HG03565 (cell line): Measurements from ENCODE around the gene TTC19.
"Not testable (repeated sequence)": the region's sequence is repeated elsewhere in the genome, so short reads cannot be mapped to it uniquely, and the experiment has no call there.

ENCODE experiments used
- ATAC-seq: cut with Tn5 transposase; IDR thresholded peaks from one replicate; pipeline ENCODE4 v1.9.1; 2021; ENCODE audit warnings: mild to moderate bottlenecking, moderate library complexity; ENCODE audit not compliant: unreplicated experiment

TTC19 gene

DNA sequence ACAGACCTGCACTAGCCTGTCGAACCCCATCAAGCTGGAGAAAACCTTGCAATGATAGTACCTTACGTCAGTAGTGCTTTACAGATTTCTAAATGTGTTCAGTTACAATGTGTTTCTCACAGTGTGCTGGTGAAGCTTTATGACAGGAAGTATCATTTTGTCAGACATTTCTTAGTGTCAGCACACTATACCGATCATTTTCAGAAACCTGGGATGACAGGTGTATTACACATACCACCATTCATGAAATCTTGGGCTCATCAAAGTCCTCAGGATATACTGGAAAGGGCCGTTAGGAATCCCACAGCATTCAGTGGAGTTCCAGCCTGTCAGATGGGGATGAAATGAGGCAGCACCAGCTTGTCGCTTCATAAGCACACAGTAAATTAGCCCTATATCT, 27.3 kb downstream of the TTC19 start:
- ATAC-seq: no peak

DNA sequence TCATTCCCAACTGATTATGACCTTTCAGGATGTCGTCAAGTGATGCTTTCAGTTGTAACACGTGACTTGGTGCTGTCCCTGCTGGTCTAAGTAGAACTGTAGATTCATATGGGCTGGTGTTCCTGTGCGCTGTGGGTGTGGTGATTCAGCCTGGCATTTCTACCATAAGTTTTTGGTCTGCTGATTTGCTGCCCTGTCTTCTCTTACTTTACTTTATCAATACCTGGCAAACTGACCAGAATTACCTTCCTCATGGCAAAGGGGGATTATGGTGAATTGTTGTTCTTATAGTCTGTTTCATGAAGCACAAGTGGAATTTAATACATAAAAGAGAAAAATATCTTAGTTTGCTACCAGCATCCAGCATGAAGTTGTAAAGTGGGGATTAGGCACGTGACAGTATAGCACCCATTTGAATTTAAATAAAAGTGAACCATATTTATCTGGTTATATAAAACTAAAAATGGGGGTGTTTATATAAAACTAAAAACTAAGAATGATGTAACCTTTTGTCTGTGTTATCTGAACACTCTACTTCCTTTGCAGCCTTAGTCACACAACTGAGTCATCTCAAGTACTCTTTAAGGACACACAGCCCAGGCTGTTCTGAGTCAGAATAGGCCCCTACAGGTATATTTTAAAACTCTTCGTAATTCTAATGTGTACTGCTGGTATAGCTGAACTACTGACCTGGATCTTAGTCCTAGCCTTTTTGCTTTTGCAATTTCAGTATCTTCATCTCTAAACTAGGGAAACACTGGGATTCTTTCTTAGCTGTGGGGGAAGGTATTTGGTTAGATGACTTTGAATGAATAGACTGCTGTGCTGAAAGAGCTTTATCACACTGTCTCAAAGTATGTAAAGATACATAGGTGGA, 28.3 kb downstream of the TTC19 start:
- ATAC-seq: peak; percentile 92

DNA sequence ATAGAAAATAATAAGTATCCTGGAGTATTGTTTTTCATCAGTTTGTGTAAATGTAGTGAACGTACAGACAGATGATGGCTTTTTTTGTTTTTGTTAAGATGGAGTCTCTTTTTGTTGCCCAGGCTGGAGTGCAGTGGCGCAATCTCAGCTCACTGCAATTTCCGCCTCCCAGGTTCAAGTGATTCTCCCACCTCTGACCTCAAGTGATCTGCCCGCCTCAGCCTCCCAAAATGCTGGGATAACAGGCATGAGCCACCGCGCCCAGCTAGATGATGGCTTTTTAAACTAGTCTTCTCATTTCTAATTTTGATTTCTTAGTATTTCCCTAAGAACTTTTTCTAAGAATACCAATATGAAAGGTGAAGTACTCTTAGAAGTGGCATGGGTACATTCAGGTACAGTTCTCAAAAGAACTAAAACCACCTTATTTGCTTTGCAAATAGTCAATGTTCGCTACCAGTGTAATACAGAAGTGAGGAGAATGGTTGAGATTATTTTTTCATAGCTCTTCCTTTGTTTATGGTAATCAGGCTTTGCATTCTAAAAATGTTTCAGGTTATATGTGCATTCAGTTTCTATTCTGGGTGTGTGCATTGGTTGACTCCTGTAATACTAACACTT, 34.2 kb downstream of the TTC19 start:
- ATAC-seq: no peak

DNA sequence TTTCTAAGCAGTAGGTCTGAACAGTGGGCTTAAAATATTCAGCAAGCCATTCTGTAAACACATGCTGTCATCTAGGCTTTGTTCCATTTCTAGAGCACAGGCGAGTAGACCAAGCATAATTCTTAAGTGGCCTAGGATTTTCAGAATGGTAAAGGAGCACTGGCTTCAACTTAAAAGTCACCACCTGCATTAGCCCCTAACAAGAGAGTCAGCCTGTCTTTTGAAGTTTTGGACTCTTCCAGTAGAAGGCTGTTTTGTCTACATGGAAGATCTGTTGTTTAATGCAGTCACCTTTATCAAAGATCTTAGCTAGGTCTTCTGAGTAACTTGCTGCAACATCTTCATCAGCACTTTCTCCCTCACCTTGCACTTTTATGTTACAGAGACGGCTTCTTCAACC, 36.6 kb downstream of the TTC19 start:
- ATAC-seq: no peak

DNA sequence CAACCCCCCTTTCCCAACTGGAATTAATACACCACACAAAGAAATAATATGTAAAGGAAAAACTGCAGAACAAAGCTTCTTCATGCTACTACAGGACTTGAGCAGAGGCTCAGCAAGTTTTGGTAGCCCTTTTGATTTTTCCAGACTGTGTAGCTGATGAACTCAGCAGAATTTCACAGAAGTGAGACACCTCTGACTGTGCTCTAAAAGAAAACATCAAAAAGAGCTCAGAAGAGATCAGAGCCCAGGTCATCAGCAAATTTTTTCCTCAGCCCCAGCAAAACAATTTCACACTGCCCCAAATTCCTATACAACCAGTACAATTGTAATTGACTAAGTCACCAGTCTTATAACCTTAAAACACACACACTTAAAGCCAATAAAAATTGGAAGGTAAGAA, 38.0 kb downstream of the TTC19 start:
- ATAC-seq: no peak

DNA sequence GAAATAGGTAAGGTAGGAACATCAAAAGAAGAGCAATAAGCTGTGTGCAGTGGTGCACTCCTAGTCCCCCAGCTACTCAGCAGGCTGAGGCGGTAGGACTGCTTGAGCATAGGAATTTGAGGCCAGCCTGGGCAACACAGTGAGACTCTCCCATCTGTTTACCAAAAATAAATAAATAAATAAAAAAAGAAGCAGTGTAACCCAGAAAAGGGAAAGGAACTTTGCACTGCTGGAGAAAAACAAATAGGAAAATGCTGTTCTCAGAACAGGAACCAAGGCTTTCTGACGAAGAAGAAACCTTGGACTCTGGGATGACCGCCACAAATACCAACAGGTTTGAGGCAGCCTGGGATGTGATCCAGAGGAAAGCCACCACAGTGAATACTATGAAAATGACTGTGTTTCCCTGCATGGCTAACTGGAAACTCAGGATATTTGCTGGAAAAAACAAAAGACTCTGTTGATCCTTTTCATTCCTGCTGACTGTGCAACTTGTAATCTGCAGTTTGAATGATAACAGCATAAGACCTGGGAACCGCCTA, 41.2 kb downstream of the TTC19 start:
- ATAC-seq: no peak

DNA sequence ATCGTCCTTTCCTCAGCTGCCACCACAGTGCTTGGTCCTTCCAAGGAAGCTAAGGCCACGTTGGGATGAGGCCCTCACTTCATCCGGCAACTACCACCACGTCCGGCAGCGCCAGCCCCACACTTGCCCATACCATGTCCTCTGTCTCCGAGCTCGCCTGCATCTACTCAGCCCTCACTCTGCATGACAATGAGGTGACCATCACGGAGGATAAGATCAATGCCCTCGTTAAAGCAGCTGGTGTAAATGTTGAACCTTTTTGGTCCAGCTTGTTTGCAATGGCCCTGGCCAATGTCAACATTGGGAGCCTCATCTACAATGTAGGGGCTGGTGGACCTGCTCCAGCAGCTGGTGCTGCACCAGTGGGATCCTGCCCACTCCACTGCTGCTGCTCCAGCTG, 44.9 kb downstream of the TTC19 start:
- ATAC-seq: no peak

DNA sequence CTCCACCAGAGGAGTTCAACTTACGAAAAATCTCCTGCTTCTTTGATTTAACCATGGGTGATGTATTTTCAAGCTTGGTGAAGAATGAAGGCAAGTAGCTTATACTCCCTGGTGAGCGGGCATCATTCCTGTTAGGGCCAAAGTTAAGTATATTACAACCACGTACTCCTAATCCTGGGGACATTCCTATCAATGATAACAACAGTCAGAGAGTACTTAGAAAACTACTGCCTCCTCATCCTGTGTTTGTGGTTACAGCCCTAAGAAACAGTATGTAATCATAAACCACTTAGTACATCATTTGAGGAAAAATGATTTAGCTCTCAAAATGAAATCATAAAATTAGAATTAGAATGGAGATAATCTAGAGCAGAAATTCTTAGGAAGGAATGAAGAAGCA, 47.3 kb downstream of the TTC19 start:
- ATAC-seq: no peak

DNA sequence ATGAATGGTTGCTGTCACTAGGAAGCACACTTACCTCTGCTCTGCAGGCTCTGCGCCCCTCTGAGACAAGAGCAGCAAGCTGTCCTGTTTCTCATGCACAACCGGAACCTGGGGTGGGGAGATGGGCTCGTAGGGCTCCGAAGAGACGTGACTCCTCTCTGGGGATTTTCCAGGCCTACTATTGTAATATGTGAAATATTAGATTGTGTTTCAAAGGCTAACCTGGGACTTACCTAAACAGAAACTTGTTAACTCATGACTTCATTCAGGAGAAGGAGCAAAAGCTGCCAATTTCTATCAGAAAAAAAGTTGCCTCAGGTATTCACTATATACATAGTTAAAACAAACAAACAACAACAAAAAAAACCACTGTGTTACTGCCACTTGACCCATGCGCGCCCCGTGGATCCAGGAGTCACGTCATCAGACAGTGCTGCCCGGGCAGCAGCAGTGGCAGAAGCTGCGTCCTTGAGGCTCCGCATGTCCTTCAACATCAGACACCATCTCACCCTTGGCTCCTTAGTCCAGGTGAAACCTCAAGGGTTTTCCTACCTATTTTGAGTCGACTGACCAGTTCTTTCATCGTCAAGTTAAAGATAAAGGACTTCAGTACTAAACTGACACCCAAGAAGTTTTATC, 49.3 kb downstream of the TTC19 start:
- no peak for ATAC-seq

DNA sequence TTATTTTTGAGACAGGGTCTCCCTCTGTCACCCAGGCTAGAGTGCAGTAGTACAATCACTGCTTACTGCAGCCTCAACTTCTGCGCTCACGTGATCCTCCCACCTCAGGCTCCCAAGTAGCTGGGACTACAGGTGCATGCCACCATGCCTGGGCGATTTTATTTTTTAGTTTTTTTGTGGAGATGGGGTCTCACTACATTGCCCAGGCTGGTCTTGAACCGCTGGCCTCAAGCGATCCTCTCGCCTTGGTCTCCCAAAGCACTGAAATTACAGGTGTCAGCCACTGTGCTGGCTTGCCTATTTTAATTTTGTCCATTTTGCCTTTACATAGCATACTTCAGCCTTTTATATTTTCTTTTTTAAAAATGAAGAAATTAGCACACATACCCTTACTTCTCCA, 51.2 kb downstream of the TTC19 start:
- ATAC-seq: no peak

DNA sequence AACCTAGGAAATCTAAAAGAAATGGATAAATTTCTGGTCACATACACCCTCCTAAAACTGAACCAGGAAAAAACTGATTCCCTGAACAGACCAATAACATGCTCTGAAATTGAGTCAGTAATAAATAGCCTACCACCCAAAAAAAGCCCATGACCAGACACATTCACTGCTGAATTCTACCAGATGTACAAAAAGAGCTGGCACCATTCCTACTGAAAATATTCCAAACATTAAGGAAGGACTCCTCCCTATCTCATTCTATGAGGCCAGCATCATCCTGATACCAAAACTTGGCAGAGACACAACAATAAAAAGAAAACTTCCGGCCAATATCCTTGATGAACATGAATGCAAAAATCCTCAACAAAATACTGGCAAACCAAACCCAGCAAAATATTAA, 52.9 kb downstream of the TTC19 start:
- ATAC-seq: no peak

DNA sequence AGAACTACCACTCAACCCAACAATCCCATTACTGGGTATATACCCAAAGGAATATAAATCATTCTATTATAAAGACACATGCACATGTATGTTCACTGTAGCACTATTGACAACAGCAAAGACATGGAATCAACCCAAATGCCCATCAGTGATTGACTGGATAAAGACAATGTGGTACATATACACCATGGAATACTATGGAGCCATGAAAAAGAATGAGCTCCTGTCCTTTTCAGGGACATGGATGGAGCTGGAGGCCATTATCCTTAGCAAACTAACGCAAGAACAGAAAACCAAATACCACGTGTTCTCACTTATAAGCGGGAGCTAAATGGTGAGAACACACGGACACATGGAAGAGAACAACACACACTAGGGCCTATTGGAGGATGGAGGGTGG, 55.5 kb downstream of the TTC19 start:
- not testable (repeated sequence) for ATAC-seq

DNA sequence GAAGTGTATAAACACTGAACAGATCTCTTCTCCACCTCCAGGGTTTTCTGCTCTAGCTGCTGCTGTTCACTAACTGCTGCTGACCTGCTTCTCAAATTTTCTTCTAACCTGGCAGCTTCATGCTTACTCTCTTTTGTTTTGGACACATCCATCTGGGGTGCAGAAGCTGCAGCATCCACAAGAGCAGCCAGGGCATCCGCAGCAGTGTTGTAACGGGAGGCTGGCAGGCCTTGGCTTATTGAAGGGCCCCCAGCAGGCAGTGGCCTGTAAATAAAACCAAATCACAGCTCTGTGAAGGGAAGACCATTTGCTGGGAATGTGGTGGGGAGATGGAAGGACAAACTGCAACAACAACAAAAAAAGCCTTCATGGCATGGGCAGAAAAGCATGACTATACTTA, 62.0 kb downstream of the TTC19 start:
- no peak for ATAC-seq

DNA sequence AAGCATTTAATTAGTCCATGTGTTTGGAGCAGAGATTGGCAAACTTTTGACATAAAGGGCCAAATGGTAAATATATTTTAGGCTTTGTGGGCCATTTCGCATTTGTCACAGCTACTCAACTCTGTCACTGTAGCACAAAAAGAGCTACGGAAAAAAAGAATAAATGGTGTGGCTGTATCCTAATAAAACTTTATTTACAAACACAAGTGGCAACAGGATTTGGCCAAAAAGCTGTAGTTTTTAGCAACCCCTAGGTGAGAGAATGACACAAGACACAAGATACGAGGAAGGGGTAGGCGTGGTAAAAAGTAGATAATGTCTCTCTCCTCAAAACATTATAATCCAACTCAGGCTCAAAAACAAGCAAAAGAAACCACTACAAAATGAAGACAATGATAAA, 66.5 kb downstream of the TTC19 start:
- ATAC-seq: no peak

DNA sequence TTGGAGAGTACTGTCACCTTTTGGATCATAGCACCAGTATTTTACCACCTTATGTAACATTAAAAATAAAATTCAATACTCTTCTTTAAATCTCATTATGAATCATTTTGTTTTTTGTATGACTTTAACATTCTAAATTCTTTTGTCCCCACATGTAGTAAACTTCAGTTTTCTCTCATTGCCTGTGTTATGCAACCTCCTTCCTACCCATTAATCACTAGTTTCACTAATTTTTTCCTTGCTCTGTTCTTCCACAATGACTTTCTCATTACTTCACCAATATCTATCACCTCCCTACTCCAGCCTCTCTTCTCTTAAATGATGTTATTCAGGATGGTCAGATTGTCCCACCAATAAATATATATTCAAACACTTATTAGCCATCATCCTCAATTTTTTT, 68.7 kb downstream of the TTC19 start:
- no peak for ATAC-seq

DNA sequence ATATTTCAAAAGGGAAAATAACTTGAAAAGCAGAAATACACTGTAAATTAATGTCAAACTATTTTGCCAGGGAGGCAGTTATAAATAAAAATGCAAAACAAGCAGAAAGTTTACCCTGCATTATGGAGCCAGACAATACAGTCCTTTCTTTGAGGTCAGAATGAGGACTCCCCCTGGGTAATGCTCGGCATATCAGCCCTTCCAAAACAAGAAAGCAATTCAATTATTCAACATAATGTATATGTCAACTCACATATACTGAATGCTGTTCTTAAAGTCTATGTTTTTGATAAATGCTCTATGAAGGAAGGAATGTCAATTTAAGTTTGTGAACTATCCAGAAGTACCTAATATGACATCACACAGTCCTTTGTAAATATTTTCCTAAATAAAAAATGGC, 72.4 kb downstream of the TTC19 start:
- no peak for ATAC-seq

DNA sequence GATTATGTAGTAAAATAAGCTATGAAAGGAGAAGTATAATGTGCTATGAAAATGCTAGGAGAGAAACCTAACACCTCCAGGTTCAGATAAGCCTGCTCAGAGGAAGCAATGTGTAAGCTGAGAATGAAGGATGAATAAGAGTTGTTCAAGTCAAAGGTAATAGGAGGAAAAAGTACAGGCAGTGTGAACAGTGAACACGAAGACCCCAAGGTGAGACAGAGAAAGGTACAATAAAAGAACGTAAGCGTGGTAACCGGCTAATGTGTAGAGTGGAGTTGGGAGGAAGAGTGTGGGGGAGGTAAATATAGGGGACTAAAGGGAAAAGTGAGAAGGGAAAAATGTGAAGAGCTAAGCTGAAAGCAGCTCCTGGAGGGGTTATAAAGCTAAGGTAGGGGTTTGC, 74.2 kb downstream of the TTC19 start:
- ATAC-seq: no peak

DNA sequence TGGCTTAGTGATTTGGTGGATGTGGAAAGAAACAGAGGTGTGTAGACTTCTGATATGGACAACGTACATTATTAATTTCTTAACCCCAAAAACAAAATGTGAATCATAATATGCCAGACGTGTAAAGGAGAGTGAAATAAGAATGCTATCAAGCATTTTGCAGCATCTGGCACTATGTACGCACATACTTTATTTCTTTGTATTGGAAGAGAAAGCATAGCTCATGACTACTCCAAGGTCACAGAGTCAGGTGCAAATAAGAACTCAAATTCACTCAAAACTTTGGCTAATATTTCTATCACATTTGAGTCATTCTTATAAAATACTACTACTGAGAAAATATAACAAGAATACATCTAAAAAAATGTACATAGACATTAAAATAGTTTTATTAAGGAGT, 74.8 kb downstream of the TTC19 start:
- no peak for ATAC-seq

DNA sequence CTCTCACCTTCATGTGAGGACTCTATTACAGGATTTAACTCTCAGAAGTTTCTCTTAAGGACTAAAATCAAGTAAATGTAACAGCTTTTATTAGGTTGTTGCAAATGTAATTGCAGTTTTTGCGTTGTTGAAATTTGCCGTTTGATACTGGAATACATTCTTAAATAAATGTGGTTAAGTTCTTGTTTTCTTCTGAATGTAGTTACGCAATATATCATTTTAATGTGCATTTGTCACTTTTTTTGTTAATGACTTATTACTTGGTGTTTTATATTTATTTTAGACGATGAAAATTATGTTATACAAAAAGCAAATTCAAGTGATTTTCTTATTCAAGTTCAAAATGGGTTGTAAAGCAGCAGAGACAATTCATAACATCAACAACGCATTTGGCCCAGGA, 76.3 kb downstream of the TTC19 start:
- no peak for ATAC-seq
